SW 1271 (cell line): ENCODE measurements around the gene GZF1.

Source experiments
- DNase-seq, 2 experiments: peaks; one replicate each; lab custom pipeline; 2025; lab: John Stamatoyannopoulos, UW

Gene GZF1

DNA sequence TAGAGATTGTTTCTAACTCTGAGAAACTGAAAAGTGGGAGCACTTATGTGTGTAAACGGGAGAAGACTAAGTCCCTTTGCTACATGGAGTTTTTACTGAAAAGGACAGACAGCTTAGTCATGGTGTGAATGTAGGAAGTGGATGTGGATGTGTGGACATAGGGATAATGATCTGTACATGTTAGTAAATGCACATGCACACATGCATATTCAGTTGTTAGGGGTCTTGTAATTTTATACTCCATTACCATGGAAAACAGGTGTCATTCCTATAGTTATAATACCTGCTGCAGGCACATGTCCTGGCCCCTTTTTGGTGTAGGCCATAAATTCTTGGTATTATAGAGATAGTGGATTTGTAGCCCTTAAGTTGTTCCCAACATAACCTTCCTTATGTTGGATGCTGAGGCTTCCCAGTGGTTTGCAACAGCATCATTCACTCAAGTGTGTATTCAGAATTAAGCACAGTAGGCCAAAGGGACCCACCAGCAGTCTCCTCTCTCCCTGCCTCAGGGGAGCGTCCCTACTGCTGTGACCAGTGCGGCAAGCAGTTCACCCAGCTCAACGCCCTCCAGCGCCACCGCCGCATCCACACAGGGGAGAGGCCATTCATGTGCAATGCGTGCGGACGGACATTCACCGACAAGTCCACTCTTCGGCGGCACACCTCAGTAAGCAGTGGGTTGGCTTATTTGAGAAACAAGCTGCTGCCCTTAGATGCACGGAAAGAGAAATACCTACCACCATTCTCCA lies 7.3 kb downstream of the GZF1 start:
- no peak for DNase-seq

DNA sequence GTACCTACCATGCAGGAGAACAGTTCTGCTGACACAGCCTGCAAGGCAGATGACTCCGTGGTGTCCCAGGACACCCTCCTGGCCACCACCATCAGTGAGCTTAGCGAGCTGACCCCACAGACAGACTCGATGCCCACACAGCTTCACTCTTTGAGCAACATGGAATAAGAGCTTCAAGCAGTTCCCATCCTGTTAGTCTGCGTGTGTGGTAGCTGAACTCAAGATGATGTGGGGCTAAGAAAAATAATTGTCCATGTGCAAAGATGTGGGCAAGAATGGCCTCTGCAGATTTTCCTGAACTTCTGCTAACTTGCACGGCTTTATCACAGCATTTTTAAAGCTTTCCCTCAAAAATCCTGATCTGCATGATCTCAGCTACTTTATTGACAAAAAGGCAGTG lies 8.3 kb downstream of the GZF1 start:
- DNase-seq: no peak

DNA sequence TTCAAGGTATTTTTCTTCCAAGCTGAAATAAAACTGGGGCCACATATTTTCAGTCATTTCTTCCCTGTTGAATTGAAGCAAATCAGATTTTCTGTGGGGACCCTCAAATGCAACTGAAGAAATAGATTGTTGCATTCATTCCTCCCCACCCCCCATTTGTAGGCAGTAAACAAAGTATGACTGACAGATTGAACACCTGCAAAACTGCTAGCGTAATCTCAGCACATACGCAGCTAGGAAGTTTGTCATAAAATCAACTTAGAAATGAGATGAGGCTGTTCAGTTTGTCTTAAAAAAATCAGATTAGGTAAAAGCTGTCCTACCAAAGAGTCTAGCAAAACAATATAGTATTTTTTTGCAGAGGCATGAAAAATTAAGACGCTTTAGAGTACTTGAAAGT lies 8.9 kb downstream of the GZF1 start:
- no peak for DNase-seq

DNA sequence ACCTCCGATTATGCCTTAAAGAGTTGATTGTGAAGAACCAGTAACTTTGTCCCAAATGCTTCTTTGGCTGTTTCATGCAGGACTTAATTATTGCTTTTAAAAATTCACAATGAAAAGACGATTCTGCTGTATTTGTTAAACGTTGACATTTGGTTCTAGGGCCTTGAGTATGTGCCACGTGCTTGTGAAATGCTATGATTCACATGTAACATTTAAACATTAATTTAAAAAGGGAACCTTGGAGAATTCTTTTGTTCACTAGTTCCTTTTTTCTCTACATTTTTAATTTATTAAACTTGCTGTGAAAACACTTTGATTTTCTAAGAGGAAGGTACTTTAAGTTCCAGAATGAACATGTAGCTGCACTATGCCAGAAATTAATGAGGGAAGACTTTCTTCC lies 9.5 kb downstream of the GZF1 start:
- DNase-seq: no peak

DNA sequence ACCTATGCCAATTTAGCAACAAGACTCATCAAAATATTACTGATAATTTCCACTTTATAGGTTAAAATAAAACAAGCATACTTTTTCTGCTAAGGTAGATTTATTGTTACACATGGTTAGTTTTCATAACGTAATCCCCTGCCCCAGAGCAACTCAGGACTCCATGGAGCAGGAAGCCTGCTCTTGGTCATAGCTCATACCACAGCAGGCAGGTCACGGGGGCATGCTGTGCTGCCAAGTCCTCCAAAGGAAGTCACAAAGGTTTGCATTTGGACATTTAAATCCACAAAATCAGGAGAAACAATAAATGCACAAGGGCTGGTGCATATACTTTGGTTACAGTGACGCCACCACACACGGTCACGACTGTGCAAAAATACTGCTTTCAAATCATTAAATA lies 12.5 kb downstream of the GZF1 start:
- DNase-seq: no peak

DNA sequence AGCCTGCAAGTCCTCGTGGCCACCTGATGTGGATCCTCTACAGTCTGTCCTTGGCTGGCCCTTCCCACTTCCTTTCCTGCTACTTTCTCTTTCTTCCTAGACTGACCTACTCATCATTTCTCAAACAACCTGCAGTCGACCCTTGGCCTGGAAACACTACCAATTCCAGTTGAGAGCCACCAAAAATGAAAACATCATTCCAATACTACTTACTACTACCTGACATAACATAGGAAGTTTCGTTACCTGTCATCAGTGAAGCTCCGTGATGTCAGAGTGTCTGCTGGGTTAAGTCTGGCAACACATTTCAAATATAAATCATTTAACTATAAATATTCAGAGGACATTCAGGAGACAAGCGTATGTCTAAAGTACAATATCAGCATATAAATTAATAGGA lies 13.8 kb downstream of the GZF1 start:
- no peak for DNase-seq

DNA sequence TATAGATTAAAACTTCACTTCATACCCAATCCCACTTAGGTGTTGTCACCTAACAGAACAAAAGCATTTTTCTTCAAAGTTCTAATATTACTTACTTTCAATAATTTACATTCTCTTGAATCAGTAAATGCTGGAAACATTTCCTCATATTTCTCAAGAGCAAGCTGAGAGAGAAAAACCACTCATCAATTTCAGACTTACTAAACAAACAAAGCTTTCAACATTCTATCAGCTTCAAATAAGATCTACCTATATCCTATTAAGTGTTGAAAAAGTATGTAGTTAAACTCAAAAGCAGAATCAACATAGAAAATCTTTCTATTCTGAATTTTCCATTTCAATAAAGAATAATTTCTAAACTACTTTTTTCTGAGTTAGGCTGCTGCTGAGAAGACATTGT lies 17.8 kb downstream of the GZF1 start:
- no peak for DNase-seq

DNA sequence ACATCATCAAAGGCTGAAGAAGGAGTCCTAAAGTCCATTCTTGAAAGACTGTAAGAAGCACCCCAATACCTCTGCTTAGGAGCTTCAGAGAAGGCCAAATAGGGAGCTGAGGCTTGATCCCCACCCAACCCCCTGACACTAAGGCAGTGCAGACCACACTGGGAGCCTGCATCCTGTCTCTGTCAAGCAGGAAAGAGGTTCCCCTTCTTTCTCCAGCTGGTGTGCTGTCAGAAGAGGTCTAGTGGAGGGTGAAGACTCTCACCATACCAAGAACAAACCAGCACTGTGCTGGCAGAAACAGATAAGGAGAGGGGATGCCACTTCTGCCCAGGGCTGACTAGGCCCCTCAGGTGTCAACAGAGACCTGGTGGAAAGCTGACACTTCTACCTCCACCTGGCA lies 19.9 kb downstream of the GZF1 start:
- no peak for DNase-seq

DNA sequence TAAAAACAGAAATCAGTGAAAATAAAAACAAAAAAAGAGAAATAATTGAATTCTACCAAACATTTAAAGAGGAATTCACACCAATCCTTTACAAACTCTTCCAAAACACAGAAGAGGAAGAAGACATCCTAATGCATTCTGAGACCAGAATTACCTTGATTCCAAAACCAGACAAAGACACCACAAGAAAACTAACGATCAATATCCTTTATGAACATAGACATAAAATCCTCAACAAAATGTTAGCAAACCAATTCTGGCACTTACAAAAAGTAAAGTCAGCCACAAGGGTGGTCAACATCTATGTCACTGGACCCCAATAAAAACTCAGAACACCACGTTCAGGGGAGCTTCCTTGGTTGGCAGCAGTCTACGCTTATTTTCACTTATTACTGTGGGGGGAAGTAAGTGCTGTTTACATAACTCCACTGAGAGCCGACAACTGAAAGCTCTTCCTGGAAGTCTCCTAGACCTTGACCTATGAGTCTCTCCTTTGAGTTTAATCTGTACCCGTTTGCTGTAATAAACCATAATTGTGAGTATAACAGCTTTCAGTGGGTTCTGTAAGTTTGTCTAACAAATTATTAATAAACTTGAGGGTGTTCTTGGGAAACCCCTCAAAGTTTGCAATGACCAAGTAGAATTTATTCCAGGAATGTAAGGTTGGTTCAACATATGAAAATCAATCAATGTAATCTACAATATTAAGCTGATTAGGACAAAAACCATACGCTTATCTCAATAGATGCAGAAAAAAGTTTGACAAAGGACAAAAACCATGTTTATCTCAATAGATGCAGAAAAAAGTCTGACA lies 24.5 kb downstream of the GZF1 start:
- DNase-seq: no peak

DNA sequence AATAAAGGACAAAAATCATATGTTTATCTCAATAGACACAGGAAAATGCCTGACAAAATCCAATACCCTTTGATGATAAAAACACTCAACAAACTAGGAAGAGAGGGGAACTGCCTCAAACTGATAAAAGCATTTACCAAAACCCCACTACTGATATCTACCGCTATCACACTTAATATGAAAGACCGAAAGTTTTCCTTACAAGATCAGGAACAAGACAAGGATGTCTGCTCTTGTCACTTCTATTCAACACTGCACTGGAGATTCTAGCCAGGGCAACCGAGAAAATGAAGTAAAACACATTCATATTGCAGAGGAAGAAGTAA lies 25.1 kb downstream of the GZF1 start:
- no peak for DNase-seq

DNA sequence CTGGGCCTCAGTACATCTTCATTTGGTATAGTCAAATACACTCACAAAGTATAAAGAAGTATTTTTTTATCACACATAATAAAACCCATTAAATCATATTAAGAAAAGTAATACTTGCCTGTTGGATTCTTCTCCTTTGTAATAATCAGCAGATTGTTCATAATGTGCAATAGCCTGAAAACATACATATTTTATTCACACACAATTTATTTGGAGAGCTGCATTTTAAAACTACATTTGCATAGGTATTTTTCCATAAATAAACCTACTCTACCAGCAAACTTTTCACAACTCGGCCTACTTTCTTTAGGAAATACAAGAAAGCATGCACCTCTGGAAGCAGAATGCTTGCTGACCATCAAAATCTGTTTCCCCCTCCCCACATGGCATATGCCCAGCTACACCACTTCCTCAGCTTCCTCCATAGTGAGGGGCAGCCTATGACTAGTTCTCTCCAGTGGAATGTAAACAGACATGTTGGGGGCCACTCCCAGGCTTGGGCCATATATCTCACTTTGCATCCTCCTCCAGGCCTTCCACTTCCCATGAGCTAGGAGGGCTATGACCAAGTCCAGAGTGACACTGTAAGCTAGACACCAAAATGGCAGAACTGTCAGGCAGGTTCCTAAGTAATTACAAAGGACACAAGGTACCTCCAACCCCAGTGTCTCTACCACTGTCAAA lies 28.3 kb downstream of the GZF1 start:
- DNase-seq: no peak

DNA sequence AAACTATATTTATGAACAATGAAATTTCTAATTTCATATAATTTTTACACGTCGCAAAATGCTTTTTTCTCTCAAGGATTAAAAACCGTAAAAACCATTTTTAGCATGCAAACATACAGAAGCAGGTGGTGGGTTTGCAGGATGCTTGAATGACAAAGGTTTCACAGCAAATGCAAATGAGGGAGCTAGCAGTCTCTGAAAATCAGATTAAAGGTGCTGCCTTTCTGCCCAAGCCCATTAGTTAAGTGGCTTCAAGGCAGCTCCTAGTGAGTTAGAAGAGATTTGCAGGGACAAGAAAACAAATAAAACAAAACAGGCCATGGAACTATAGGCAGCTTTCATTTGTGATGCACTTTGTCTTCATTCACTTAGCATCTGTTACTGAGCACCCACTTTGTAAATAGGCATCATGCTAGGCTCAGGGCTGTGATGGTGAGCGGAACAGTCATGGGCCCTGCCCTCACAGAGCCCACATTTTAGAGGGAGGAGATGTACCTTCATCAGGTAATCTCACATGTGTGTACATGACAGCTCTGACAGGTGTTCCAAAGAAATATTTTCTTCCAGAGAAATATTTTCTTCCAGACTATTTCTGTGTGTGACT lies 29.8 kb downstream of the GZF1 start:
- no peak for DNase-seq

DNA sequence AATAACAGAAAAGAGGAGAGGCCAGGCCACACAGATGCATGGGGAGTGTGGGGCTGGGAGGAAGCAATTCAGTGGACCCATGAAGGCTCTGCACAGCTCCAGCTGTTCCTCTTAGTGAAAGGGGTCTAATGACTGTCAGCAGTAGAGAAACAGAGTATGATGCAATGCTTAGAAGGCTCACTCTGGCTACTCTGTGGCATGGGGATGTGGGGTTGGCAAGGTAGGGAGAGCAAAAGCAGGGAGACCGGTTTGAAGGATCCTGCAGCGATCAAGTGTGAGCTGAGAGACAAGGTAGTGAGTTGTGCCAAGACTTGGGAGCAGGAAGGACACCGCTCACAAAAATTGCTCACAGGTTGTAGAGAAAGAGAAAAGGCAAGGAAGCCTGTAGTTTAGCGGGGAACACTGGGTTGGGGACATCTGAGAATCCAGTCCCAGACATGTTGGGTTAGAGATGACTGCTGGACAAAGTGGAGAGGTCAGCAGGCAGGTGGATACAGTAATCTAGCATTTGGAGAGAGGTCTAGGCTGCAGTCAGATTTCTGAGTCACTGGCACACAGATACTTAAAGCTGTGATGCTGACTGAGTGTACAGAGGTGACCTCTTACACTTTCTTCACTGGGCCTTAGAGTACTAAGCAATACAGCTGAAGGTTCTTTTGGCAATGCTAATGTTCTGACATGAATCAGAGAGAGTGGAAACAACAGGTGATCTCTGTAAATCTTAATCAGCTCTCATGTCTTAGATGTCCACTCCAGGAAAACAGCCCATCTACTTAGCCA lies 32.2 kb downstream of the GZF1 start:
- DNase-seq: no peak

DNA sequence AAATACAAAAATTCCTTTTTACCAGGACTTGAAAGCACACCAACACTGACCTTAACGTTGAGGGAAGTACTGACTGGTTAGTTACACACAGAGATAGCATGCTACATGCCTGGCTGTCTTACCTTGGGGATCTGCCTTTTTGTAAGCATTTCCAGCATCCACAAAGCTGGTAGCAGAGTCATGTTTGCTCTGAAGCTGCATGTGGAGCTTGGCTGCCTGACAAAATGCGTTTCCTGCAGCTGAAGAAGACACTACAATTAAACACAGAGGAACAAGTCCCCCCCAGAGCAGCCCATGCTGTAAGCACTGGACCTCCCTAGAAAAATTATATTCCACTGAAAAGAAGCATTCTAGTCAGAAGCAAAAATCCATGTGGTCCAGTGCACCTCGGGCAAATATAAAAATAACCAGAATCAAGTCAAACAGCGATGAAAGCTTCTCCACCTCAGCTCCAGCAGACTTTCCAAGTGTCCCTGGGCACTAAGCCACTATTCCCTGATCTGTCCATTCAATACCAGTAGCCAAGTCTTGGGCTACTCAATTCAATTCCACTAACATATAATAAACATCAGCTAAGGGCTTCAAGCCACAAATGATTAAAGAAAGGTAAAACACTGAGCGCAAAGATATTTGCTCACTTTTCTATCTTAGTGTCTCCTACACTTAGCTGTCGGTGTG lies 35.1 kb downstream of the GZF1 start:
- DNase-seq: no peak

DNA sequence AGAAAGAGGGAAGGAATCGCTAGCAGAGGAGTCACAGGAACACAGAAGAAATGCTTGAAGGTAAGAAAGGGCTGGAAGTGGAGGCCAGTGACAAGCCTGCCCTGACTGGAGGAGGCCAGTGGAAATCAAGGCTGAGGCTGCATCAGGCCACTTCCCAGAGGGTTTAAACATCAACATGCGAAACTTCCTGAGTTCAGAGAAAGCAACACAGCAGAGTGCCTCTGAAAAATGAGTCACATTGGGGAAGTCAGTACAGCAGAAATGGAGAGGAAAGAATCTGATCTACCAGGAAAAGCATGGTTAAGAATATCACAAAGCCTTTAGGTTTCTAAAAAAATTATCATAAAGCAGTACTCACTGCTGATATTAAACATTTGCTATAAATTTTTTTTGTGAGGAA lies 36.0 kb downstream of the GZF1 start:
- DNase-seq: no peak

DNA sequence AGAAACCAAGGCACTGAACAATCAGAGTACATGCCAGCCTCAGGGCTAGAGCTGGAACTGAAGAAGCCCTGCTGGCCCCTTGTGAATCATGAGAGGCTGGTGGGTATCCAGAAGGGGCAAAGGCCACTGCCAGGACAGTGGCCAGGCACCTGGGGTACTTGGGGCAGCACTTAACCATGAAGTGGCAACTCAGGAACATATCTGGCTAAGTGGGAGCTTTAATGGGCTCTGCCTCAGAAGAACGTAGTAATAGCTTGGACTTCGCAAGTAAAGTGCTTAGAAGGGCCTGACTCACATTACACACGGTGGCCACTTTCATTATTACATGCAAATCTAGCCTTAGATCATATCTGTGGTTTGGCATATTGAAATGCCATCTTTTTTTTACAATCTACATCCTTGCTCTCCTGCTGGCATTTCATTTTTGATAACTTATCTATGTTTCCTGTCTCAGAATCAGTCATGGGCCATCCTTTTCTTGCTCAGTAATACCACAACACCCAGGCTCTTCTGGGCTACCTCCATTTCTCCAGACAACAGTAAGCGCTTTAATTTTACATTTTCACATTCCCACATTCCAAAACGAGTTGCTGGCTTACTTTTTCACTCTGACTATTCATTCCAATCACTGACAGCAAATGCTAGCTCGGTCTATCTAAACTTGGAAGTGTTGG lies 37.7 kb downstream of the GZF1 start:
- DNase-seq: peak in 1 of 2 experiments; percentile 4

DNA sequence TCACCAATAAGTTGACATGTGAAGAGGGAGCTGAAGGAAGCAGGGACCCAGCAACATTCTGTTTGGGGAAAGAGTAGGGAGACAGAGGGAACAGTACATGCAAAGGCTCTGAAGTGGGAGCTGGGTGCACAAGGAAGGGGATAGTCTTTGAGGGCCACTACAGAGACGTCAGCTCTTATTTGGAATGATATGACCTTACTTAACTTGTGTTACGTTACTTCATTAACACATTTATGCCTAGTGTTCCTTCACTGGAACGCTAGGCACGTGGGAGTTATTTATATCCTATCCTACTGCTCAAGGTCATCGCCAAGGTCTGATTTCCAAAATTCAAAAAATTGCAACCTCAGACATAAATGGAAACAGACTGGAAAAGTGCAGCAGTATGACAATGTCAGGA lies 39.1 kb downstream of the GZF1 start:
- DNase-seq: no peak

DNA sequence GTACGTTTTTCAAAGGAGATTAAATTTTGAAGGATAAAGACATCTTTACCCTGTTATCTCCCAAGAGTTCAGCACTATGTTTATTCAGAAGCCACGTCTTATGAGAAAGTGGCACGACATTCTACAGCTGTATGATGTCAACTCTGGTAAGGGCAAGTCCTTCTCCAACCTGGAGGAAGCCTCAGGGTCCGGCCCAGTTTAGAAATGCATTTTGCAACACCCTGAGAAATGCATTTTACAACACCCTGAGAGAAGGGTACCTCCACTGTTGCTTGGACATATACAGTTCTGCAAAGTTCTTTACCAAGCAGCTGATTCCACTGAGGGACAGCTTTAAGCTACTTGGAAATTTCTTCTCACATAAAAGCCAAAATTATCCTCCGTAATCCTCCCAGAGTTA lies 41.8 kb downstream of the GZF1 start:
- no peak for DNase-seq

DNA sequence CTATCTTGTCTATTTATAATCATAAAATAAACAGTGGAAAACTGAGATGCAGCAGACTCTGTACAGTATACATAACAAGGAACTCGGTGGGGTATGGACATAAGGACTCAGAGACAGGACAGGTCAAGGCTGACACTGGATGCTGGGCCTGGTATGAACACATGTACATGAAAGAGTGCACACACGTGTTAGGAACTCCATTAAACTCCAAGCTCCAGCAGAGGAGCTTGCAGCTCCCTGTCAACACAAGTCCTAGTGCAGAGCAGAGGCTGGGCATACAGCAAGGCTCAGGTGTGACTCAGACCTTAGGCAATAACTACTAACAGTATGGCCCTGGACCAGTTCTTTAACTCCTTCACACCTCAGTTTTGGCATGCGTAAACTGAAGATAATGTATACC lies 42.2 kb downstream of the GZF1 start:
- DNase-seq: no peak

DNA sequence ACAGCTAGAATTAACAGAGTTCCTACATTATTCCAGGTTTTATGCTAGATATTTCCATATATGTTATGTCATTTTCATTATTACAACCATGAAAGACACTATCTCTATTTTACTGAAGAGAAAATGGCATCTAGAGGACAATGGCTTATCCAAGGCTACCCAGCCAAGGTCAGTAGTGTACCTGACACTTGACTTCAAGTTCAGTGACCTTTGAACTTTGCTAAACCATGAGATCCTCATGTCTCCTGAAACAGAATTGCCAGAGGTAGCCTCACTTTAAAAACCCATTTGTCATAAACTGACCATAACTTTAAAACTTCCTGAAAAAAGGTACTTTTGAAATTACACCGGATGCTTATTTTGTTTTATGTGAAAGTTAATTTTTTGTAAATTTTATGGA lies 44.9 kb downstream of the GZF1 start:
- DNase-seq: no peak
